Panc1 (cell line): ENCODE results near the gene SLCO3A1. TPM values are rescaled to one million over a fixed set of nuclear protein-coding genes. Genes with fewer than 3 reads are reported as not detected.

ENCODE experiments used
- ATAC-seq: fragments of 200-7000 bp; cut with Tn5 transposase; 2 replicates; pipeline ENCODE4 v1.9.1; 2020; ENCODE audit warnings: mild to moderate bottlenecking, moderate library complexity
- BruUV-seq: library from RNA; stranded (reverse); fragments of 400-500 nt; replicated peaks from 2 replicates; lab custom pipeline; 2021; lab: Mats Ljungman, UMichigan
- CTCF ChIA-PET: fragments of 300-600 bp; sonication (Branson Sonifier 250); formaldehyde crosslinking; loops from one replicate; lab custom pipeline; 2022; ENCODE audit warnings: antibody characterized with exemption; lab: Charles Lee
- POLR2A ChIA-PET: fragments of 300-600 bp; sonication (Branson Sonifier 250); formaldehyde crosslinking; loops from one replicate; lab custom pipeline; 2022; ENCODE audit warnings: antibody characterized with exemption; lab: Charles Lee
- DNase-seq: peaks from one replicate; pipeline ENCODE4 v3.0.0-alpha.2; 2010; ENCODE audit warnings: low read depth, low spot score
- H3K27ac ChIP-seq: 2 replicates; pipeline ENCODE4 v1.5.1; 2011; ENCODE audit warnings: mild to moderate bottlenecking, low read length, inconsistent platforms
- H3K27me3 ChIP-seq: fragments of 200-500 bp; sonication (Bioruptor generic); 2 replicates; pipeline ENCODE4 v1.6.0; 2014; ENCODE audit warnings: low read length, inconsistent platforms; ENCODE audit not compliant: control insufficient read depth, insufficient read depth
- H3K36me3 ChIP-seq: fragments of 200-500 bp; sonication (Bioruptor generic); 2 replicates; pipeline ENCODE4 v1.5.1; 2014; ENCODE audit warnings: inconsistent platforms, mild to moderate bottlenecking, low read length, moderate library complexity; ENCODE audit not compliant: control insufficient read depth, insufficient read depth
- H3K4me1 ChIP-seq: 2 replicates; pipeline ENCODE4 v1.5.1; 2011; ENCODE audit warnings: inconsistent platforms, mild to moderate bottlenecking, low read length, moderate library complexity; ENCODE audit not compliant: control insufficient read depth, insufficient read depth
- H3K4me3 ChIP-seq, 2 experiments: 2 replicates each; pipeline ENCODE4 v1.5.1; 2011 to 2012; ENCODE audit warnings: low read depth in 2 of 2, low read length in 2 of 2, mild to moderate bottlenecking in 2 of 2, inconsistent platforms in 1 of 2, moderate library complexity in 1 of 2
- H3K9me3 ChIP-seq: fragments of 200-500 bp; sonication (Bioruptor generic); 2 replicates; pipeline ENCODE4 v1.5.1; 2014; ENCODE audit warnings: low read depth, mild to moderate bottlenecking, inconsistent platforms, low read length, moderate library complexity; ENCODE audit not compliant: control insufficient read depth, insufficient read depth
- CTCF ChIP-seq: fragments of 450-650 bp; IDR thresholded peaks from 2 replicates; pipeline ENCODE4 v1.5.1; 2017; ENCODE audit warnings: mild to moderate bottlenecking
- POLR2AphosphoS5 ChIP-seq: IDR thresholded peaks from 2 replicates; pipeline ENCODE4 v1.6.1; 2012; ENCODE audit warnings: mild to moderate bottlenecking, low read depth, low read length, moderate library complexity
- REST ChIP-seq, 2 experiments: IDR thresholded peaks; 2 replicates each; pipeline ENCODE4 v1.6.1; 2011 to 2012; ENCODE audit warnings: low read depth in 2 of 2, control low read depth in 1 of 2, low read length in 1 of 2, mild to moderate bottlenecking in 1 of 2, moderate library complexity in 1 of 2; ENCODE audit not compliant: insufficient read depth in 1 of 2
- SIN3A ChIP-seq: IDR thresholded peaks from 2 replicates; pipeline ENCODE4 v1.6.1; 2012; ENCODE audit warnings: low read depth, mild to moderate bottlenecking, low read length, moderate library complexity, borderline replicate concordance; ENCODE audit not compliant: insufficient read depth
- TCF7L2 ChIP-seq: IDR thresholded peaks from 2 replicates; pipeline ENCODE4 v1.6.1; 2011; ENCODE audit warnings: mild to moderate bottlenecking, low read depth, low read length, inconsistent platforms
- in situ Hi-C: cut with HindIII; loops from 2 replicates; pipeline ENCODE4 v1.10.0; 2016; ENCODE audit warnings: low sequenced_read_pairs, low pct_unique_long_range_greater_than_20kb
- intact Hi-C: fragments of 100-400 bp; cut with micrococcal nuclease; formaldehyde crosslinking; loops from one replicate; pipeline ENCODE4 v1.10.0; 2022; ENCODE audit not compliant: unreplicated experiment
- total RNA-seq: library from RNA; stranded (reverse); gene quantifications from one replicate; pipeline ENCODE4 v1.2.1, GENCODE V29; 2021; ENCODE audit not compliant: unreplicated experiment

SLCO3A1 gene
- total RNA-seq, 1 experiment from 2014 or later: 20.6 TPM

- ChIA-PET POLR2A (no interaction called here), CTCF (interaction anchor here (0.5 kb wide), 1 partner anchor 18 kb away, joined by 11 read pairs; no protein-coding TSS in a partner anchor)
- H3K27me3 ChIP-seq: no peaks in the 10 kb centered on the region
- DNase-seq (no peak), ATAC-seq (no peak)
- H3K36me3 ChIP-seq: no peaks in the 10 kb centered on the region
- TF ChIP-seq SIN3A (no peak), CTCF (no peak), TCF7L2 (no peak), REST (IDR thresholded peaks at IDR 0.05; ENCODE audit: insufficient read depth in 1 of 2, low read depth in 2 of 2, low read length in 1 of 2) (no peak), POLR2AphosphoS5 (no peak)
- BruUV-seq: no TSS peak
- in situ Hi-C loops (no loop called here), intact Hi-C loops (loop anchor here (10.0 kb wide), 1 partner anchor 126 kb away; no protein-coding TSS in a partner anchor)
- H3K27ac ChIP-seq: no peak overlapping the region
- no peaks in the 10 kb centered on the region for H3K9me3 ChIP-seq
- H3K4me3 ChIP-seq: no peak overlapping the region
- H3K4me1 ChIP-seq: peaks cover 4% of the 10 kb centered on the region; the same call in 1 of the 2 replicates
These were observed 217.6 kb downstream of the SLCO3A1 start for GRCh38 chr15:92071045-92071634.

GRCh38 chr15:92073044-92073785 is 219.7 kb downstream of the SLCO3A1 start:
- intact Hi-C loops: loop anchor here (10.0 kb wide), 1 partner anchor 128 kb away; no protein-coding TSS in a partner anchor

More at GRCh38 chr15:92073044-92073785, 219.7 kb downstream of the SLCO3A1 start:
- H3K4me1 ChIP-seq: peaks cover 4% of the 10 kb centered on the region; the same call in 1 of the 2 replicates
- BruUV-seq: no TSS peak
- no peaks in the 10 kb centered on the region for H3K36me3 ChIP-seq
- no peak for DNase-seq
- no peaks in the 10 kb centered on the region for H3K27me3 ChIP-seq
- CTCF ChIA-PET: no interaction called here
- H3K4me3 ChIP-seq: no peak overlapping the region
- peak overlapping the region; percentile 17; the same call in 1 of the 2 replicates for H3K27ac ChIP-seq
- in situ Hi-C loops: no loop called here
- H3K9me3 ChIP-seq: no peaks in the 10 kb centered on the region
- no peak for ATAC-seq
- POLR2A ChIA-PET: no interaction called here
- TF ChIP-seq CTCF (no peak), SIN3A (no peak), REST (IDR thresholded peaks at IDR 0.05; ENCODE audit: insufficient read depth in 1 of 2, low read depth in 2 of 2, low read length in 1 of 2) (no peak), POLR2AphosphoS5 (no peak), TCF7L2 (no peak)
